Measurements from ENCODE around the gene NAP1L5. TPM values are rescaled to one million over a fixed set of nuclear protein-coding genes. Genes with fewer than 3 reads are reported as not detected.

NAP1L5 gene
- total RNA-seq, 4 donors from 2014 or later = 4.0 to 13.6 (median 10.3) TPM

GRCh38 chr4:88719381-88719780, 21.8 kb upstream of the NAP1L5 start:
- peaks cover 0 to 76% of the 10 kb centered on the region in 2 donors for H3K36me3 ChIP-seq
- H3K4me1 ChIP-seq = peaks cover 0 to 42% (median 0%) of the 10 kb centered on the region in 3 donors
- no peak overlapping the region for H3K4me3 ChIP-seq
- H3K27ac ChIP-seq = no peak overlapping the region
- TF ChIP-seq, protein P1, sequence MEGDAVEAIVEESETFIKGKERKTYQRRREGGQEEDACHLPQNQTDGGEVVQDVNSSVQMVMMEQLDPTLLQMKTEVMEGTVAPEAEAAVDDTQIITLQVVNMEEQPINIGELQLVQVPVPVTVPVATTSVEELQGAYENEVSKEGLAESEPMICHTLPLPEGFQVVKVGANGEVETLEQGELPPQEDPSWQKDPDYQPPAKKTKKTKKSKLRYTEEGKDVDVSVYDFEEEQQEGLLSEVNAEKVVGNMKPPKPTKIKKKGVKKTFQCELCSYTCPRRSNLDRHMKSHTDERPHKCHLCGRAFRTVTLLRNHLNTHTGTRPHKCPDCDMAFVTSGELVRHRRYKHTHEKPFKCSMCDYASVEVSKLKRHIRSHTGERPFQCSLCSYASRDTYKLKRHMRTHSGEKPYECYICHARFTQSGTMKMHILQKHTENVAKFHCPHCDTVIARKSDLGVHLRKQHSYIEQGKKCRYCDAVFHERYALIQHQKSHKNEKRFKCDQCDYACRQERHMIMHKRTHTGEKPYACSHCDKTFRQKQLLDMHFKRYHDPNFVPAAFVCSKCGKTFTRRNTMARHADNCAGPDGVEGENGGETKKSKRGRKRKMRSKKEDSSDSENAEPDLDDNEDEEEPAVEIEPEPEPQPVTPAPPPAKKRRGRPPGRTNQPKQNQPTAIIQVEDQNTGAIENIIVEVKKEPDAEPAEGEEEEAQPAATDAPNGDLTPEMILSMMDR (IDR thresholded peaks at IDR 0.05) = no peak
- TF ChIP-seq POLR2A (IDR thresholded peaks at IDR 0.05) (no peak), EP300 (IDR thresholded peaks at IDR 0.05) (no peak), POLR2AphosphoS5 (IDR thresholded peaks at IDR 0.05) (no peak)
- WGBS, 2 donors (ENCODE audit: low coverage in 1 of 2) = 93% methylated on average over 1 of the region's 1 CpG; no CpG with 5 or more reads in 1 of the 2 donors
- peaks cover 0 to 16% (median 3%) of the 10 kb centered on the region in 3 donors for H3K9me3 ChIP-seq
- ATAC-seq = no peak
- no peaks in the 10 kb centered on the region for H3K27me3 ChIP-seq

GRCh38 chr4:88718098-88718497, 20.5 kb upstream of the NAP1L5 start:
- TF ChIP-seq EP300 (IDR thresholded peaks at IDR 0.05) (no peak), POLR2AphosphoS5 (IDR thresholded peaks at IDR 0.05) (no peak), POLR2A (IDR thresholded peaks at IDR 0.05) (no peak)
- TF ChIP-seq, protein P1 (IDR thresholded peaks at IDR 0.05) = no peak

GRCh38 chr4:88713782-88714181, 16.2 kb upstream of the NAP1L5 start:
- TF ChIP-seq EP300 (IDR thresholded peaks at IDR 0.05) (no peak), POLR2AphosphoS5 (IDR thresholded peaks at IDR 0.05) (no peak), POLR2A (IDR thresholded peaks at IDR 0.05) (no peak)
- TF ChIP-seq, protein P1 (IDR thresholded peaks at IDR 0.05) = no peak
- Histone ChIP-seq H3K27me3 (no peaks in the 10 kb centered on the region), H3K27ac (no peak overlapping the region), H3K36me3 (peaks cover 0 to 67% of the 10 kb centered on the region in 2 donors), H3K4me1 (no peaks in the 10 kb centered on the region), H3K4me3 (no peak overlapping the region), H3K9me3 (peaks cover 0 to 16% (median 3%) of the 10 kb centered on the region in 3 donors)
- 91 to 100% methylated on average over 1 of the region's 1 CpG for WGBS, 2 donors (ENCODE audit: low coverage in 1 of 2)
- no peak for ATAC-seq

More at GRCh38 chr4:88718098-88718497, 20.5 kb upstream of the NAP1L5 start:
- peaks cover 0 to 16% (median 3%) of the 10 kb centered on the region in 3 donors for H3K9me3 ChIP-seq
- no peaks in the 10 kb centered on the region for H3K27me3 ChIP-seq
- 100% methylated on average over 3 of the region's 5 CpGs; no CpG with 5 or more reads in 1 of the 2 donors for WGBS, 2 donors (ENCODE audit: low coverage in 1 of 2)
- H3K4me1 ChIP-seq = peaks cover 0 to 30% (median 0%) of the 10 kb centered on the region in 3 donors
- H3K36me3 ChIP-seq = peaks cover 0 to 65% of the 10 kb centered on the region in 2 donors
- no peak overlapping the region for H3K4me3 ChIP-seq
- no peak for ATAC-seq
- H3K27ac ChIP-seq = no peak overlapping the region

- peaks cover 0 to 24% (median 10%) of the 10 kb centered on the region in 3 donors for H3K4me1 ChIP-seq
- H3K27me3 ChIP-seq = no peaks in the 10 kb centered on the region
- H3K4me3 ChIP-seq = no peak overlapping the region
- no peak for TF ChIP-seq POLR2A (IDR thresholded peaks at IDR 0.05)
- no peak overlapping the region for H3K27ac ChIP-seq
- peaks cover 0 to 59% of the 10 kb centered on the region in 2 donors for H3K36me3 ChIP-seq
- no peak for ATAC-seq
- WGBS, 2 donors (ENCODE audit: low coverage in 1 of 2) = 90 to 100% methylated on average over 1 of the region's 1 CpG
- H3K9me3 ChIP-seq = no peaks in the 10 kb centered on the region
These were observed 12.4 kb upstream of the NAP1L5 start for GRCh38 chr4:88709989-88710388.

DNA sequence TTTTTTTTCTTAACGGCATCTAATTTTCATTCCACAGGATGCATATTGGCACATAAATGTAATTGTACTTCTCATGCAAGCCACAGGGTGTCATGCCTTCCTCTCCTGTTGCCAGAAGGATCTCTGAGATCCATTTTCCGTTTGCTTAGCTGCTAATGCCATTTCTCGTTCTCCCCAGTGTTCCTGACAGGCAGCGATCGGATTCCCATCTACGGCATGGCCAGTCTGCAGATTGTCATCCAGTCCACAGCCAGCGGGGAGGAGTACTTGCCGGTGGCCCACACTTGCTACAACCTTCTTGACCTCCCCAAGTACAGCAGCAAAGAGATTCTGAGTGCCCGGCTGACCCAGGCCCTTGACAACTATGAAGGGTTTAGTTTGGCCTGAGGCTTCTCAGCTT, 8.9 kb upstream of the NAP1L5 start:
- Histone ChIP-seq H3K9me3 (no peaks in the 10 kb centered on the region), H3K27me3 (no peaks in the 10 kb centered on the region), H3K36me3 (peaks cover 0 to 65% of the 10 kb centered on the region in 2 donors), H3K4me1 (peaks cover 0 to 24% (median 10%) of the 10 kb centered on the region in 3 donors), H3K27ac (peak overlapping the region in 3 of 4 donors; percentile 14 to 62 (median 60)), H3K4me3 (no peak overlapping the region)
- 15 to 28% methylated on average over 3 to 8 of the region's 9 CpGs for WGBS, 2 donors (ENCODE audit: low coverage in 1 of 2)
- TF ChIP-seq EP300 (IDR thresholded peaks at IDR 0.05) (no peak), POLR2A (IDR thresholded peaks at IDR 0.05) (no peak), POLR2AphosphoS5 (IDR thresholded peaks at IDR 0.05) (peak; percentile 73)
- TF ChIP-seq, protein P1 (IDR thresholded peaks at IDR 0.05) = peak; percentile 48 to 79 (median 74)
- peak; percentile 64 for ATAC-seq

Data from gastroesophageal sphincter (tissue), 4 donors.